GM12878 (cell line): Measurements from ENCODE around the gene ENOX1. TPM values are rescaled to one million over a fixed set of nuclear protein-coding genes. Genes with fewer than 3 reads are reported as not detected.

Source experiments
- ATAC-seq: fragments of 200-7000 bp; cut with Tn5 transposase; 3 replicates; pipeline ENCODE4 v1.9.1; 2020; ENCODE audit warnings: mild to moderate bottlenecking, moderate library complexity
- BruUV-seq: library from RNA; stranded (reverse); fragments of 400-500 nt; replicated peaks from 2 replicates; lab custom pipeline; 2021; lab: Mats Ljungman, UMichigan
- CTCF ChIA-PET: fragments of 300-600 bp; sonication (Branson Sonifier 250); formaldehyde crosslinking; extraction: SDS; loops from one replicate; lab custom pipeline; 2021; ENCODE audit warnings: inconsistent platforms; lab: Yijun Ruan, JAX
- POLR2A ChIA-PET: fragments of 350-600 bp; formaldehyde crosslinking; extraction: SDS; loops from one replicate; lab custom pipeline; 2021; ENCODE audit warnings: inconsistent platforms; lab: Charles Lee
- RAD21 ChIA-PET: fragments of 300-600 bp; sonication (Branson Sonifier 250); formaldehyde crosslinking; loops from one replicate; lab custom pipeline; 2023; ENCODE audit warnings: antibody characterized with exemption; ENCODE audit not compliant: unreplicated experiment; lab: Charles Lee
- SMC1A ChIA-PET: fragments of 300-600 bp; sonication (Branson Sonifier 250); formaldehyde crosslinking; loops from one replicate; lab custom pipeline; 2023; ENCODE audit not compliant: unreplicated experiment, uncharacterized antibody; lab: Charles Lee
- DNase-seq: peaks from one replicate; pipeline ENCODE4 v3.0.0-alpha.2; 2011; ENCODE audit warnings: low read depth, low spot score
- FAIRE-seq: peaks from 3 replicates; lab custom pipeline; 2011; peaks lifted over from hg19 to GRCh38; lab: Jason Lieb, UNC
- H2AFZ ChIP-seq: 2 replicates; pipeline ENCODE4 v1.6.0; 2011; ENCODE audit warnings: low read depth, low read length, control low read depth; ENCODE audit not compliant: control insufficient read depth
- H3K27ac ChIP-seq: 2 replicates; pipeline ENCODE4 v1.5.1; 2011; ENCODE audit warnings: control low read depth; ENCODE audit not compliant: control insufficient read depth, insufficient read depth
- H3K27me3 ChIP-seq, 2 experiments: replicated peaks in 1 of 2; 2 replicates each; pipeline versions ENCODE4 v1.6.0 to v1.6.1; 2011; ENCODE audit warnings: low read length in 1 of 2; ENCODE audit not compliant: control insufficient read depth in 2 of 2, insufficient read depth in 2 of 2
- H3K36me3 ChIP-seq, 2 experiments: 2 replicates each; pipeline ENCODE4 v1.5.1; 2011; ENCODE audit warnings: low read length in 1 of 2; ENCODE audit not compliant: control insufficient read depth in 2 of 2, insufficient read depth in 2 of 2
- H3K4me1 ChIP-seq: 2 replicates; pipeline ENCODE4 v1.6.1; 2011; ENCODE audit warnings: mild to moderate bottlenecking, low read length, moderate library complexity, mixed read lengths; ENCODE audit not compliant: control insufficient read depth, insufficient read depth
- H3K4me2 ChIP-seq: 2 replicates; pipeline ENCODE4 v1.6.0; 2011; ENCODE audit warnings: control low read depth; ENCODE audit not compliant: control insufficient read depth, insufficient read depth
- H3K4me3 ChIP-seq: fragments of 200-600 bp; sonication (generic); 2 replicates; pipeline ENCODE4 v1.5.1; 2016
- H3K79me2 ChIP-seq: 2 replicates; pipeline ENCODE4 v1.6.0; 2011; ENCODE audit warnings: low read length; ENCODE audit not compliant: control insufficient read depth, insufficient read depth
- H3K9ac ChIP-seq: 2 replicates; pipeline ENCODE4 v1.8.0; 2011; ENCODE audit warnings: low read length, control low read depth, mixed read lengths; ENCODE audit not compliant: control insufficient read depth, insufficient read depth
- H3K9me3 ChIP-seq: replicated peaks from 3 replicates; pipeline ENCODE4 v1.5.1; 2011; ENCODE audit warnings: mild to moderate bottlenecking, low read length; ENCODE audit not compliant: control insufficient read depth, insufficient read depth
- H4K20me1 ChIP-seq: 2 replicates; pipeline ENCODE4 v1.6.0; 2011; ENCODE audit not compliant: control insufficient read depth, insufficient read depth
- JUNB ChIP-seq: IDR thresholded peaks from 2 replicates; pipeline ENCODE4 v1.6.1; 2016; ENCODE audit warnings: antibody characterized with exemption, mild to moderate bottlenecking
- MEF2B ChIP-seq: fragments of 450-650 bp; IDR thresholded peaks from 2 replicates; pipeline ENCODE4 v1.6.1; 2018; ENCODE audit warnings: mild to moderate bottlenecking, moderate library complexity; ENCODE audit not compliant: partially characterized antibody, poor library complexity, severe bottlenecking
- MXI1 ChIP-seq: fragments of 150-350 bp; IDR thresholded peaks from 2 replicates; pipeline ENCODE4 v1.6.1; 2011; ENCODE audit warnings: low read depth, mild to moderate bottlenecking, inconsistent platforms, low read length, improper control_type of control experiment
- MYB ChIP-seq: fragments of 150-350 bp; IDR thresholded peaks from 2 replicates; pipeline ENCODE4 v1.6.1; 2014; ENCODE audit warnings: mild to moderate bottlenecking, low read depth, low read length, borderline replicate concordance
- PAX5 ChIP-seq: IDR thresholded peaks from 2 replicates; pipeline ENCODE4 v1.6.1; 2011; ENCODE audit warnings: low read depth, low read length, borderline replicate concordance
- SPI1 ChIP-seq: IDR thresholded peaks from 2 replicates; pipeline ENCODE4 v1.6.1; 2011; ENCODE audit warnings: low read depth, mild to moderate bottlenecking, low read length, moderate library complexity, borderline replicate concordance; ENCODE audit not compliant: insufficient read depth
- SREBF1 ChIP-seq: IDR thresholded peaks from 2 replicates; pipeline ENCODE4 v1.6.1; 2012; ENCODE audit warnings: mild to moderate bottlenecking, low read length
- SUZ12 ChIP-seq: fragments of 200-600 bp; sonication (generic); IDR thresholded peaks from one replicate; pipeline ENCODE4 v1.6.1; 2018; ENCODE audit warnings: antibody characterized with exemption, mild to moderate bottlenecking; ENCODE audit not compliant: unreplicated experiment
- WGBS: methylation state at CpG from one replicate; pipeline ENCODE4 v1.1.6; 2016; ENCODE audit warnings: low lambda C conversion rate; ENCODE audit not compliant: insufficient replicate concordance, insufficient coverage; ENCODE audit errors: missing lambda C conversion rate; 5-methylcytosine and 5-hydroxymethylcytosine counted together
- in situ Hi-C: fragments of 300-500 bp; cut with MboI; formaldehyde crosslinking; loops from 9 replicates; pipeline ENCODE4 v1.14.3; 2018; ENCODE audit warnings: mixed read lengths
- intact Hi-C: fragments of 100-400 bp; cut with micrococcal nuclease; formaldehyde crosslinking; loops from one replicate; pipeline ENCODE4 v1.14.2; 2022; ENCODE audit not compliant: unreplicated experiment
- polyA plus RNA-seq, 11 experiments: library from polyadenylated mRNA; depleted of rRNA in 4 of 11; unstranded in 6 of 11; stranded (reverse) in 5 of 11; fragments of >200 nt; fragmentation: Nextera tagmentation in 4 of 11; fragmentation: Illumina TruSeq in 1 of 11; extraction: Ambion mirVana in 4 of 11; extraction: Trizol in 1 of 11; gene quantifications; 1 replicate in 1 of 11; 2 replicates in 10 of 11; pipeline versions ENCODE4 v1.2.1 to v1.2.3, GENCODE V29; 2011 to 2016; ENCODE audit warnings: inconsistent platforms in 2 of 11, missing spikeins in 2 of 11, low read depth in 1 of 11
- total RNA-seq, 4 experiments: library from RNA; depleted of rRNA in 3 of 4; stranded (reverse); fragments of >200 nt in 3 of 4; fragmentation: Illumina TruSeq in 1 of 4; extraction: Trizol in 1 of 4; gene quantifications; 2 replicates each; pipeline versions ENCODE4 v1.2.1 to v1.2.3, GENCODE V29; 2013 to 2021

Gene ENOX1
- total and polyA plus RNA-seq, 10 of the 15 experiments (the other 5 are each of a cell fraction or from before 2014, with no cell fraction given) = 0.11 to 0.26 (median 0.15) TPM

GRCh38 chr13:43786766-43787517 lies at the start of gene ENOX1 (continued):
- TF ChIP-seq PAX5 (no peak), SREBF1 (no peak), SPI1 (no peak)
- TF ChIP-seq, all 136 proteins: peak for 3

- Histone ChIP-seq H4K20me1 (no peaks in the 10 kb centered on the region), H3K4me3 (no peak overlapping the region), H3K9me3 (no peaks in the 10 kb centered on the region), H3K79me2 (no peaks in the 10 kb centered on the region), H3K27me3 (no peaks in the 10 kb centered on the region), H3K4me1 (no peaks in the 10 kb centered on the region), H3K36me3 (no peaks in the 10 kb centered on the region), H3K27ac (no peak overlapping the region), H3K4me2 (no peak overlapping the region), H3K9ac (no peak overlapping the region), H2AFZ (no peak overlapping the region)
- intact Hi-C loops = no loop called here
- ChIA-PET RAD21 (no interaction called here), POLR2A (interaction anchor here (0.7 kb wide), 1 partner anchor 608 kb away, joined by 3 read pairs; no protein-coding TSS in a partner anchor), CTCF (no interaction called here), SMC1A (no interaction called here)
- no peak for DNase-seq
- no peak for FAIRE-seq
- TF ChIP-seq MXI1 = no peak
- no peak for TF ChIP-seq MYB
- no peak for TF ChIP-seq JUNB
- no peak for TF ChIP-seq MEF2B
- TF ChIP-seq SUZ12 = no peak
- in situ Hi-C loops = no loop called here
- 93% methylated on average over 2 of the region's 2 CpGs for WGBS
- ATAC-seq = no peak
- BruUV-seq = no TSS peak
Measured at GRCh38 chr13:43835701-43836100, 48.9 kb upstream of the ENOX1 start.
